Body of pancreas (tissue), 4 donors: ENCODE measurements around the gene GRHPR. TPM values are rescaled to one million over a fixed set of nuclear protein-coding genes. Genes with fewer than 3 reads are reported as not detected.
A peak's percentile ranks its signal among the peaks of the same experiment; 100 is the strongest.

Experiments used
- ATAC-seq: fragments of 150-250 bp; one replicate; pipeline ENCODE4 v1.9.1; 2016
- DNase-seq, 4 donors: peaks; one replicate each; pipeline ENCODE4 v3.0.0-alpha.2; 2019
- H3K27ac ChIP-seq, 4 donors: fragments of 200-600 bp; sonication (generic); 1 replicate in 3 of 4; 2 replicates in 1 of 4; pipeline versions ENCODE4 v1.5.1 to v1.6.1; 2016 to 2019; ENCODE audit warnings: mild to moderate bottlenecking in 1 of 4, mixed read lengths in 1 of 4, moderate library complexity in 1 of 4
- H3K27me3 ChIP-seq, 2 donors: fragments of 200-600 bp; sonication (generic); one replicate each; pipeline ENCODE4 v1.6.0; 2016; ENCODE audit warnings: mild to moderate bottlenecking in 1 of 2
- H3K36me3 ChIP-seq, 2 donors: fragments of 200-600 bp; sonication (generic); replicated peaks in 1 of 2; 2 replicates each; pipeline ENCODE4 v1.5.1; 2016; ENCODE audit warnings: low read depth in 2 of 2; ENCODE audit not compliant: insufficient read depth in 1 of 2
- H3K4me1 ChIP-seq: fragments of 200-600 bp; sonication (generic); one replicate; pipeline ENCODE4 v1.6.0; 2016
- H3K4me3 ChIP-seq, 2 donors: fragments of 200-600 bp; sonication (generic); 1 replicate in 1 of 2; 2 replicates in 1 of 2; pipeline ENCODE4 v1.5.1; 2016 to 2019
- H3K9me3 ChIP-seq, 3 donors: fragments of 200-600 bp; sonication (generic); 1 replicate in 2 of 3; 2 replicates in 1 of 3; pipeline ENCODE4 v1.5.1; 2016
- POLR2A ChIP-seq, 3 donors: fragments of 450-650 bp; IDR thresholded peaks; one replicate each; pipeline ENCODE4 v1.6.1; 2016; ENCODE audit warnings: antibody characterized with exemption in 3 of 3, mild to moderate bottlenecking in 2 of 3
- WGBS, 2 donors: methylation state at CpG; one replicate each; pipeline ENCODE4 v1.1.5; 2017; 5-methylcytosine and 5-hydroxymethylcytosine counted together
- intact Hi-C: fragments of 100-400 bp; cut with DNase I; formaldehyde crosslinking; loops from one replicate; pipeline ENCODE4 v1.15.1; 2023
- total RNA-seq, 2 donors: library from RNA; depleted of rRNA; stranded (reverse); fragments of >200 nt; gene quantifications; one replicate each; pipeline ENCODE4 v1.1.0, GENCODE V29; 2016
- TF ChIP-seq, protein P1 (sequence below), 7 experiments: fragments of 450-650 bp in 4 of 7; fragments of 200-600 bp in 3 of 7; sonication (generic) in 3 of 7; IDR thresholded peaks; one replicate each; pipeline ENCODE4 v1.5.1; 2016 to 2019; ENCODE audit warnings: antibody characterized with exemption in 7 of 7

The GRHPR gene
- total RNA-seq, 2 donors from 2014 or later = 61.0 to 95.3 TPM

- H3K36me3 ChIP-seq = peaks cover 0 to 15% of the 10 kb centered on the region in 2 donors
- H3K9me3 ChIP-seq = no peaks in the 10 kb centered on the region
- H3K27ac ChIP-seq = no peak overlapping the region
- H3K4me1 ChIP-seq = peaks cover 24% of the 10 kb centered on the region
- ATAC-seq (no peak), DNase-seq (no peak)
- intact Hi-C loops = no loop called here
- no peaks in the 10 kb centered on the region for H3K27me3 ChIP-seq
- no peak overlapping the region for H3K4me3 ChIP-seq
- WGBS, 2 donors = 84 to 89% methylated on average over 6 of the region's 6 CpGs
- TF ChIP-seq, protein P1, sequence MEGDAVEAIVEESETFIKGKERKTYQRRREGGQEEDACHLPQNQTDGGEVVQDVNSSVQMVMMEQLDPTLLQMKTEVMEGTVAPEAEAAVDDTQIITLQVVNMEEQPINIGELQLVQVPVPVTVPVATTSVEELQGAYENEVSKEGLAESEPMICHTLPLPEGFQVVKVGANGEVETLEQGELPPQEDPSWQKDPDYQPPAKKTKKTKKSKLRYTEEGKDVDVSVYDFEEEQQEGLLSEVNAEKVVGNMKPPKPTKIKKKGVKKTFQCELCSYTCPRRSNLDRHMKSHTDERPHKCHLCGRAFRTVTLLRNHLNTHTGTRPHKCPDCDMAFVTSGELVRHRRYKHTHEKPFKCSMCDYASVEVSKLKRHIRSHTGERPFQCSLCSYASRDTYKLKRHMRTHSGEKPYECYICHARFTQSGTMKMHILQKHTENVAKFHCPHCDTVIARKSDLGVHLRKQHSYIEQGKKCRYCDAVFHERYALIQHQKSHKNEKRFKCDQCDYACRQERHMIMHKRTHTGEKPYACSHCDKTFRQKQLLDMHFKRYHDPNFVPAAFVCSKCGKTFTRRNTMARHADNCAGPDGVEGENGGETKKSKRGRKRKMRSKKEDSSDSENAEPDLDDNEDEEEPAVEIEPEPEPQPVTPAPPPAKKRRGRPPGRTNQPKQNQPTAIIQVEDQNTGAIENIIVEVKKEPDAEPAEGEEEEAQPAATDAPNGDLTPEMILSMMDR (IDR thresholded peaks at IDR 0.05) = no peak
- TF ChIP-seq POLR2A (IDR thresholded peaks at IDR 0.05) = no peak
Observed at GRCh38 chr9:37426846-37427245, 4.3 kb downstream of the GRHPR start.

DNA sequence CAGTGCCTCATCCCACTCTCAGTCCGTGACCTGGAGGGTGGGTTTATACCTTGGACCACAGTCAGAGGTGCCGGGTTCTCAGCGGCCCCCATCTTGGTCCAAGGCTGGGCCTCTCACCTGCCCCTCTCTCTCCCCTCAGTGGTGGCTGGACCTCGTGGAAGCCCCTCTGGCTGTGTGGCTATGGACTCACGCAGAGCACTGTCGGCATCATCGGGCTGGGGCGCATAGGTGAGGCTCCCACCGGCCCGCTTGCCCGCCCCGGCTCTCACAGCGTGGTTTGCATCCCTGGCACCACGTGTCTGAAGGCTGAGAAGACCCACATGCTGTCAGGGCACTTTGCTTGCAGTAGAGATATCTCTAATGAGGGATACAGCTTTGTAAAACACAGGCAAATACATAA is 5.8 kb downstream of the GRHPR start:
- DNase-seq (no peak), ATAC-seq (no peak)
- no peak overlapping the region for H3K27ac ChIP-seq
- H3K36me3 ChIP-seq = peaks cover 0 to 15% of the 10 kb centered on the region in 2 donors
- H3K4me3 ChIP-seq = no peak overlapping the region
- peaks cover 18% of the 10 kb centered on the region for H3K4me1 ChIP-seq
- 92 to 94% methylated on average over 8 to 13 of the region's 14 CpGs for WGBS, 2 donors
- TF ChIP-seq POLR2A (IDR thresholded peaks at IDR 0.05) = no peak
- TF ChIP-seq, protein P1 (IDR thresholded peaks at IDR 0.05) = no peak
- no peaks in the 10 kb centered on the region for H3K27me3 ChIP-seq
- H3K9me3 ChIP-seq = no peaks in the 10 kb centered on the region
- intact Hi-C loops = no loop called here

GRCh38 chr9:37429441-37430285 is 7.2 kb downstream of the GRHPR start:
- H3K36me3 ChIP-seq = peaks cover 0 to 15% of the 10 kb centered on the region in 2 donors
- intact Hi-C loops = no loop called here
- DNase-seq (no peak), ATAC-seq (no peak)
- TF ChIP-seq, protein P1 (IDR thresholded peaks at IDR 0.05) = no peak
- TF ChIP-seq POLR2A (IDR thresholded peaks at IDR 0.05) = no peak
- no peak overlapping the region for H3K4me3 ChIP-seq
- 87 to 89% methylated on average over 11 to 15 of the region's 17 CpGs for whole genome bisulfite sequencing, 2 donors
- H3K9me3 ChIP-seq = no peaks in the 10 kb centered on the region
- H3K27ac ChIP-seq = no peak overlapping the region
- peaks cover 4% of the 10 kb centered on the region for H3K4me1 ChIP-seq
- H3K27me3 ChIP-seq = no peaks in the 10 kb centered on the region

GRCh38 chr9:37430841-37431597 is 8.5 kb downstream of the GRHPR start:
- Histone ChIP-seq H3K27me3 (no peaks in the 10 kb centered on the region), H3K36me3 (peaks cover 0 to 15% of the 10 kb centered on the region in 2 donors), H3K4me3 (no peak overlapping the region), H3K4me1 (no peaks in the 10 kb centered on the region), H3K9me3 (no peaks in the 10 kb centered on the region), H3K27ac (no peak overlapping the region)
- DNase-seq (peak in 2 of 4 donors; percentile 27 to 47), ATAC-seq (peak; percentile 60)
- TF ChIP-seq POLR2A (IDR thresholded peaks at IDR 0.05) = no peak
- TF ChIP-seq, protein P1 (IDR thresholded peaks at IDR 0.05) = peak in 3 of 7 experiments; percentile 12 to 38 (median 24)
- intact Hi-C loops = no loop called here
- WGBS, 2 donors = 58 to 73% methylated on average over 9 to 14 of the region's 14 CpGs
